Activated naive CD4-positive, alpha-beta T cell treated with anti-CD3 and anti-CD28 coated beads, Interleukin-2, amount 50 U/mL, for 72 hours (primary cell): ENCODE data around the gene IVNS1ABP. TPM values are rescaled to one million over a fixed set of nuclear protein-coding genes. Genes with fewer than 3 reads are reported as not detected.
A peak's percentile ranks its signal among the peaks of the same experiment; 100 is the strongest.
"Not testable (repeated sequence)": the region's sequence is repeated elsewhere in the genome, so short reads cannot be mapped to it uniquely, and the experiment has no call there.

Experiments used
- ATAC-seq, 2 donors: fragments of 150-1000 bp; cut with Tn5 transposase; 2 replicates each; pipeline ENCODE4 v1.10.0; 2021; ENCODE audit warnings: mild to moderate bottlenecking in 2 of 2, moderate library complexity in 2 of 2
- DNase-seq, 2 donors: peaks; one replicate each; pipeline ENCODE4 v3.0.0; 2021 to 2022; ENCODE audit warnings: low spot score in 2 of 2
- H3K27ac Mint-ChIP-seq, 2 donors: one replicate each; pipeline ENCODE4 v1.8.0; 2022; ENCODE audit warnings: mild to moderate bottlenecking in 2 of 2, mixed read lengths in 2 of 2
- H3K36me3 Mint-ChIP-seq, 2 donors: one replicate each; pipeline ENCODE4 v1.8.0; 2022; ENCODE audit warnings: mixed read lengths in 2 of 2
- H3K9me3 Mint-ChIP-seq, 2 donors: one replicate each; pipeline ENCODE4 v1.8.0; 2022; ENCODE audit warnings: mixed read lengths in 2 of 2
- total RNA-seq, 2 donors: library from RNA; stranded (reverse); gene quantifications; one replicate each; pipeline ENCODE4 v1.2.3, GENCODE V29; 2022

Gene IVNS1ABP
- total RNA-seq, 2 donors from 2014 or later: 92.2 to 201 TPM

- no peak for DNase-seq
- H3K9me3 Mint-ChIP-seq: peaks cover 0 to 9% of the 10 kb centered on the region in 2 donors
- no peak for ATAC-seq
- H3K27ac Mint-ChIP-seq: no peak overlapping the region
- H3K36me3 Mint-ChIP-seq: peaks cover 0 to 9% of the 10 kb centered on the region in 2 donors
Measured at GRCh38 chr1:185342017-185342416, 25.0 kb upstream of the IVNS1ABP start.

DNA sequence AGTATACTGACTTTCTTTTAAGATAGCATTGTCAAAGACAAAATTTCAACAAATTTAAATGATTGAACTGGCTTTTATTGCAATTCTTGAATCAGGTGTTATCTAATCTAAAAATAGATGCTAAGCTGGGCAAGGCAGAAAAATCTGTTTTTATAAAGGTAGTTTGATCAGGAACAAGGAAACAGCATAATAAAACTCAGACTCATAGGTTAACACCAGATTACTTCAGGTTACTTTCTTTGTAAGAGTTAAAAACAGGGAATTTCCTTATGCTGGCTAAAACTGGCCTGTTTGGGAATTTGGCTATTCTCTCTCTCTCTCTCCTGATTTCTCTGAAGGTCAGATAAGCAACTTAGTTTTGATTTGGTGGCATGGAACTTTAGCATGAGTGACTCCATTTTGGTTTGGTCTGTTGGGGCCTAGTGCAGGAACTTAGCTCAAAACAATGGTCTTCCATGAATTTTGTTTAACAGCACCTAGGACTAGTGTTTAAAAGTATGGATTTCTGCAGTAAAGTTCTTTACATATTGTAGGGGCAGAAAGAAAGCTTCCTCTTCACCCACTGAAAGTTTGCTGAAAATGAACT, 24.2 kb upstream of the IVNS1ABP start:
- peaks cover 0 to 9% of the 10 kb centered on the region in 2 donors for H3K9me3 Mint-ChIP-seq
- ATAC-seq (no peak), DNase-seq (no peak)
- no peak overlapping the region for H3K27ac Mint-ChIP-seq
- H3K36me3 Mint-ChIP-seq: peaks cover 0 to 10% of the 10 kb centered on the region in 2 donors

GRCh38 chr1:185338719-185339622, 21.9 kb upstream of the IVNS1ABP start:
- Mint-ChIP-seq H3K36me3 (peaks cover 0 to 10% of the 10 kb centered on the region in 2 donors), H3K9me3 (peaks cover 0 to 5% of the 10 kb centered on the region in 2 donors), H3K27ac (peak overlapping the region in 1 of 2 donors; percentile 33)
- peak in 1 of 2 donors; percentile 8 for DNase-seq
- peak; percentile 75 to 84 for ATAC-seq

DNA sequence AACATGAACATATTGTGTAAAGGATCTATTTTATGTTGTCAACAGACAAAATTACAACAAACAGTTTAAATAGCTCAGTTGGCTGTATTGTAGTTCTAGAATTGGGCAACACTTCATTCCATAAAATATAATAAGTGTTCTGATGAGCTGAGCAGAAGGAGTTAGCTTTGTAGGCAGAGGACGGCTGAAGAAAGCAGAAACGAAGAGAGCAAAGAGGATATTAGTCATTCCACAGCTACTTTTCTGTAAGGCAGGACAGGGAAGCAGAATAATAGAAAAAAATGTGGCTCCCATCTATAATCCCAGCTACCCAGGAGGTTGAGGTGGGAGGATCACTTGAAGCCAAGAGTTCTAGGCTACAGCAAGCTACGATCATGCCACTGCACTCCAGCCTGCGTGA, 20.2 kb upstream of the IVNS1ABP start:
- Mint-ChIP-seq H3K27ac (no peak overlapping the region), H3K36me3 (peaks cover 0 to 10% of the 10 kb centered on the region in 2 donors), H3K9me3 (peaks cover 0 to 5% of the 10 kb centered on the region in 2 donors)
- DNase-seq: no peak
- no peak for ATAC-seq

DNA sequence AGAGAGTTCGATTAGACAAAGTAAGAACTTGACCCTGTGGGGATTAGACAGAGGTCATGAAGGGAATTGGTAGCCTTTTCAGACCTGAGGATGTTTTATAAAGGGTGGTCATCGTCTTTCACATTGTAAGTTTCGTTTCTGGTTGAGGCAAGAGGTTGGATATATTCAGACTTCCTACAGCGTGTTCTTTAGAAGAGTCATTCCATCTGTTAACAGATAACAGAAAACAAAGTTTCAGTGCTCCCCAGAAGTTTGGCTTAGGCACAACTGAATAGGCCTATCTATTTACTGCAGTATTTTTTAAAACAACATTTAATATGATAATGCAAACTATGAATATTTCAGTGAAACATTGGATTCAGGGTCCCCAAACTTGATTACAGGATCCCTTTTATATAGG, 17.1 kb upstream of the IVNS1ABP start:
- Mint-ChIP-seq H3K36me3 (peaks cover 0 to 6% of the 10 kb centered on the region in 2 donors), H3K9me3 (no peaks in the 10 kb centered on the region), H3K27ac (no peak overlapping the region)
- DNase-seq (no peak), ATAC-seq (no peak)

GRCh38 chr1:185328255-185328654, 11.2 kb upstream of the IVNS1ABP start:
- peaks cover 4 to 6% of the 10 kb centered on the region in 2 donors for H3K9me3 Mint-ChIP-seq
- peaks cover 0 to 5% of the 10 kb centered on the region in 2 donors for H3K36me3 Mint-ChIP-seq
- ATAC-seq (no peak), DNase-seq (no peak)
- H3K27ac Mint-ChIP-seq: no peak overlapping the region

- DNase-seq: no peak
- H3K9me3 Mint-ChIP-seq: peaks cover 4 to 10% of the 10 kb centered on the region in 2 donors
- H3K36me3 Mint-ChIP-seq: peaks cover 9 to 16% of the 10 kb centered on the region in 2 donors
- no peak overlapping the region for H3K27ac Mint-ChIP-seq
- ATAC-seq: no peak
Measured at GRCh38 chr1:185325413-185325812, 8.4 kb upstream of the IVNS1ABP start.

- Mint-ChIP-seq H3K9me3 (peaks cover 4 to 10% of the 10 kb centered on the region in 2 donors), H3K36me3 (peaks cover 9 to 26% of the 10 kb centered on the region in 2 donors), H3K27ac (no peak overlapping the region)
- ATAC-seq: no peak
- no peak for DNase-seq
Measured at GRCh38 chr1:185324118-185324517, 7.1 kb upstream of the IVNS1ABP start.

- Mint-ChIP-seq H3K9me3 (peaks cover 0 to 4% of the 10 kb centered on the region in 2 donors), H3K27ac (no peak overlapping the region), H3K36me3 (peaks cover 13 to 24% of the 10 kb centered on the region in 2 donors)
- DNase-seq (no peak), ATAC-seq (no peak)
Measured at GRCh38 chr1:185322636-185323035, 5.6 kb upstream of the IVNS1ABP start.

DNA sequence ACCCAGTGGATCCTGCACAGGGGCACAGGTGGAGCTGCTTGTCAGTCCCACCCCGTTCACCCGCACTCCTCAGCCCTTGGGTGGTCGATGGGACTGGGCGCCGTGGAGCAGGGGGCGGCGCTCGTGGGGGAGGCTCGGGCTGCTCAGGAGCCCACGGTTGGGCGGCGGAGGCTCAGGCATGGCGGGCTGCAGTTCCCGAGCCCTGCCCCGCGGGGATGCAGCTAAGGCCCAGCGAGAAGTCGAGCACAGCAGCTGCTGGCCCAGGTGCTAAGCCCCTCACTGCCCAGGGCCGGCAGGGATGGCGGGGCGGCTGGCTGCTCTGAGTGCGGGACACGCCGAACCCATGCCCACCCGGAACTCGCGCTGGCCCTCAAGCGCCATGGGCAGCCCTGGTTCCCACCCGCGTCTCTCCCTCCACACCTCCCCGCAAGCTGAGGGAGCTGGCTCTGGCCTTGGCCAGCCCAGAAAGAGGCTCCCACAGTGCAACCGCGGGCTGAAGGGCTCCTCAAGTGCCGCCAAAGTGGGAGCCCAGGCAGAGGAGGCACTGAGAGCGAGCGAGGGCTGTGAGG, 4.7 kb upstream of the IVNS1ABP start:
- peaks cover 22 to 24% of the 10 kb centered on the region in 2 donors for H3K36me3 Mint-ChIP-seq
- H3K27ac Mint-ChIP-seq, ATAC-seq, DNase-seq, H3K9me3 Mint-ChIP-seq: not testable (repeated sequence)

GRCh38 chr1:185321104-185321503, 4.1 kb upstream of the IVNS1ABP start:
- not testable (repeated sequence) for ATAC-seq, H3K9me3 Mint-ChIP-seq, H3K27ac Mint-ChIP-seq, DNase-seq
- peaks cover 26 to 28% of the 10 kb centered on the region in 2 donors for H3K36me3 Mint-ChIP-seq

DNA sequence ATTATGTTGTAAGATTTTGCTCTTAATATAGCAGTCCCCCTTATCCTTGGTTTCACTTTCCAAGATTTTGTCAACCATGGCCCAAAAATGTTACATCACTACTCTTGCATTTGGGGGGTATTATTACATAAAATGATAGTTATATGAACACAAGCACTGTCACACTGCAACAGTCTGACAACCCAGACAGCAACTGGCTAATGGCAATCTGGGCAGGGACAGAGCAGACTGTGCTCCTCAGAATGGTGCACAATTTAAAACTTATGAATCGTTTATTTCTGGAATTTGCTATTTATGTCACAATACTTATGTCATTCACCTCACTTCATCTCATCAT, 2.1 kb upstream of the IVNS1ABP start:
- ATAC-seq (no peak), DNase-seq (no peak)
- H3K9me3 Mint-ChIP-seq: peaks cover 0 to 4% of the 10 kb centered on the region in 2 donors
- peak overlapping the region in 1 of 2 donors; percentile 79 for H3K27ac Mint-ChIP-seq
- peaks cover 41 to 48% of the 10 kb centered on the region in 2 donors for H3K36me3 Mint-ChIP-seq

GRCh38 chr1:185318431-185319138, 1.5 kb upstream of the IVNS1ABP start:
- Mint-ChIP-seq H3K36me3 (peaks cover 42 to 53% of the 10 kb centered on the region in 2 donors), H3K27ac (peak overlapping the region; percentile 94 to 98), H3K9me3 (peaks cover 0 to 4% of the 10 kb centered on the region in 2 donors)
- ATAC-seq (no peak), DNase-seq (no peak)

DNA sequence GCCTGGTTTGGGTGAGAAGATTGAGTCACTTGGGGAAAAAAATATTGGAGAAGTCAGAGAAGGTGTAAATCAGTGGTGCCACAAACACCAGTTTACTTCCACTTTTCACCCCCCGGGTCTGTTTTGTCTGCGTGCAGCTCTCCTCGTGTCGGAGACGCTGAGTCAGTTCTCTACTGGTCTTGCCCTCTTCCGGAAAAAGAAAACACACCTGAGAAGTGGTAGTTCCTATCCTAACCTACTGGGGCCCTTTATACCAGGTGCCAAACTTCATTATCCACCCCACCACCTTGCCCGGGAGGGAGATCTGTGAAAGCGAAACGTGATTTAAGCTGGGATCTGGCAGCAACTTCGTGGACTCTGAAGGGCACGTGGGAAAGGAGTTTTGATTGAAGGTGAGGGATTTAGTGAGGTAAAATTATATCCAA, 855 bp upstream of the IVNS1ABP start:
- peaks cover 42 to 55% of the 10 kb centered on the region in 2 donors for H3K36me3 Mint-ChIP-seq
- DNase-seq: peak; percentile 66 to 68
- H3K9me3 Mint-ChIP-seq: peaks cover 0 to 4% of the 10 kb centered on the region in 2 donors
- ATAC-seq: peak; percentile 47 to 63
- H3K27ac Mint-ChIP-seq: peak overlapping the region; percentile 94 to 98

DNA sequence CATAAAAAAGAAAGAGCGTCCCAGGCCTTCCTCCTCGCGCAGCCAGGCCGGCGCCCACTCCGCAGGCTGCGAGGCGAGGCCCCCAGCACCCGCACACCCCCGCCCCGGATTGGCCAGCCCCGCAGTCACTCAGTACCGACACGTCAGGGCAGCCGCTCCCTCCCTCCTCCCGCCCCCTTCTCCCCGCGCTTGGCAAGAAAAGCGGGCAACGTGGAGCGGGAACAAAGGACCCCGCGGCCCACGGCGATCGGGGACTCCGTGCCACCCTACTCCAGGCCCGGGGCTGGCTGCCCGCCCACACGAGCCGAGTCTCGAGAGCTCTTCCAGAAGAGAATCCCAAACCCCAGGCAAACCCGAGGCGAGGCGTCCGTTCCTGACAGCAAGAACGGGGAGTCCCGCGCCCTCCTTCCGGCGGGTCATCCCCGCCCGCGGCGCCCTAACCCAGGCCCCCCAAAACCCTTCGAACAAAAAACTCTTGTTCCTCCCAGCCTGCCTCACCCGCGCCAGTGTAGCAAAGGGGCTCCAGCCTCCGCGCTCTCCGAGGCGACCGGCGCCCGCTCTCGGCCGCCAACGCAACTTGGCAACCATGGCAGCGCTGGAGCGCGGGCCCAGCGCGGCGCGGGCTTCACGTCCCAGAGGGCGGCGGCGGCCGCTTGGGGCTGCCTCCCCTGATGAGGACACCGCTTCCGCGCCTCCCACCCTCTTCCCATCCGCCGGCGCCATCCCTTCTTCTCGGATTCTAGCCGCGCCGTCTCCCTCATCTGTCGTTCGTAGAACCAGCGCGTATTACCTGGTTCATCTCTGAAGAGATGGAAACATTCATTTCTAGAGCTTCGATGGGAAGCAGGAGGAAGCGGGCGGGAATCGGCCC, 645 bp downstream of the IVNS1ABP start:
- DNase-seq: peak; percentile 85 to 88
- peaks cover 49 to 64% of the 10 kb centered on the region in 2 donors for H3K36me3 Mint-ChIP-seq
- peak overlapping the region; percentile 94 to 98 for H3K27ac Mint-ChIP-seq
- peak; percentile 60 to 69 for ATAC-seq
- H3K9me3 Mint-ChIP-seq: peaks cover 0 to 4% of the 10 kb centered on the region in 2 donors
